Liver (tissue), 3 donors: ENCODE measurements around the gene GMPR2.

Source experiments
- FOXA1 ChIP-seq: IDR thresholded peaks from 2 replicates; pipeline ENCODE4 v1.6.1; 2016; ENCODE audit warnings: antibody characterized with exemption
- HNF4A ChIP-seq, 2 donors: conservative IDR thresholded peaks; 2 replicates each; pipeline ENCODE4 v1.6.1; 2016; ENCODE audit warnings: antibody characterized with exemption in 2 of 2, mild to moderate bottlenecking in 2 of 2
- RAD21 ChIP-seq, 2 donors: IDR thresholded peaks; 2 replicates each; pipeline ENCODE4 v1.6.1; 2016; ENCODE audit warnings: antibody characterized with exemption in 2 of 2, mild to moderate bottlenecking in 2 of 2
- TAF1 ChIP-seq: conservative IDR thresholded peaks from 2 replicates; pipeline ENCODE4 v1.6.1; 2016; ENCODE audit warnings: antibody characterized with exemption, mild to moderate bottlenecking
- TF ChIP-seq, protein P1 (sequence below): fragments of 150-350 bp; IDR thresholded peaks from 2 replicates; pipeline ENCODE4 v1.5.1; 2017; ENCODE audit warnings: improper control_type of control experiment, low read depth, low read length; ENCODE audit not compliant: missing input control
- TF ChIP-seq, protein P2 (sequence below): IDR thresholded peaks from 2 replicates; pipeline ENCODE4 v1.6.1; 2016; ENCODE audit warnings: antibody characterized with exemption
- donor health status: healthy.
- donor health status: healthy.

DNA sequence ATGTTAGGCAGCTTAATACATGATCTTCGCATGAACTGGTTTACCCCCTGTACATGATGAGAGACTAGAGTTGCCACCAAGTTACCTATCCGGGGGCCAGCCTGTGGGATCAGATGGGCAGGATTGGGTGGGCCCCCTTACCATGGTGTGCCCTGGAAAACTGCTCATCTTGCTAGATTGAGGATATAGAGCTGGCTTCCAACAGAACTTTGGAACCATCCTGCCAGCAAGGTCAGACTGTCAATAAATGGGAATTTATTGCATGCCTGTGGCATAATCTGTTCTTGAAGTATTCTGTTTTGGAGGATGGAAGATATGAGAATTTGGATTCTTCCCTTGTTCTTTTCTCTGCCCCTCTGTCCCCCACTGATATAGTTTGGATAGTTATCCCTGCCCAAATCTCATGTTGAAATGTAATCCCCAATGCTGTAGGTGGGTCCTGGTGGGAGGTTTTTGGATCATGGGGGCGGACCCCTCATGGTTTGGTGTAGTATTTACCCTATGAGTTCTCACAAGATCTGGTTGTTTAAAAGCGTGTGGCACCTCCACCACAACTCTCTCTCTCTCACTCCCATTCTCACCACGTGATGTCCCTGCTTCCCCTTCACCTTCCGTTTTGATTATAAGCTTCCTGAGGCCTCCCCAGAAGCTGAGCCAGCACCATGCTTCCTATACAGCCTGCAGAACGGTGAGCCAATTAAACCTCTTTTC lies 33.8 kb upstream of the GMPR2 start:
- TF ChIP-seq, protein P1, sequence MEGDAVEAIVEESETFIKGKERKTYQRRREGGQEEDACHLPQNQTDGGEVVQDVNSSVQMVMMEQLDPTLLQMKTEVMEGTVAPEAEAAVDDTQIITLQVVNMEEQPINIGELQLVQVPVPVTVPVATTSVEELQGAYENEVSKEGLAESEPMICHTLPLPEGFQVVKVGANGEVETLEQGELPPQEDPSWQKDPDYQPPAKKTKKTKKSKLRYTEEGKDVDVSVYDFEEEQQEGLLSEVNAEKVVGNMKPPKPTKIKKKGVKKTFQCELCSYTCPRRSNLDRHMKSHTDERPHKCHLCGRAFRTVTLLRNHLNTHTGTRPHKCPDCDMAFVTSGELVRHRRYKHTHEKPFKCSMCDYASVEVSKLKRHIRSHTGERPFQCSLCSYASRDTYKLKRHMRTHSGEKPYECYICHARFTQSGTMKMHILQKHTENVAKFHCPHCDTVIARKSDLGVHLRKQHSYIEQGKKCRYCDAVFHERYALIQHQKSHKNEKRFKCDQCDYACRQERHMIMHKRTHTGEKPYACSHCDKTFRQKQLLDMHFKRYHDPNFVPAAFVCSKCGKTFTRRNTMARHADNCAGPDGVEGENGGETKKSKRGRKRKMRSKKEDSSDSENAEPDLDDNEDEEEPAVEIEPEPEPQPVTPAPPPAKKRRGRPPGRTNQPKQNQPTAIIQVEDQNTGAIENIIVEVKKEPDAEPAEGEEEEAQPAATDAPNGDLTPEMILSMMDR, result no peak
- TF ChIP-seq TAF1, result no peak
- no peak for TF ChIP-seq FOXA1
- TF ChIP-seq, protein P2, sequence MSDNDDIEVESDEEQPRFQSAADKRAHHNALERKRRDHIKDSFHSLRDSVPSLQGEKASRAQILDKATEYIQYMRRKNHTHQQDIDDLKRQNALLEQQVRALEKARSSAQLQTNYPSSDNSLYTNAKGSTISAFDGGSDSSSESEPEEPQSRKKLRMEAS, result no peak
- TF ChIP-seq HNF4A (conservative IDR thresholded peaks at IDR 0.05), result peak; percentile 48 to 66
- TF ChIP-seq RAD21 (IDR thresholded peaks at IDR 0.05), result no peak
